ENCODE results near the gene EXOSC9.

EXOSC9 gene

GRCh38 chr4:121784401-121784800 lies 16.7 kb upstream of the EXOSC9 start:
- no peaks in the 10 kb centered on the region for H3K79me1 ChIP-seq (ENCODE audit: low read depth, low read length)
- H3K4me3 ChIP-seq (ENCODE audit: low read length in 2 of 2) = no peak overlapping the region
- no peaks in the 10 kb centered on the region for H3K9me3 ChIP-seq (replicated peaks in 1 of 2; ENCODE audit: control insufficient read depth in 2 of 2, insufficient read depth in 1 of 2, low read depth in 1 of 2, low read length in 2 of 2)
- no peak overlapping the region for H2BK12ac ChIP-seq (ENCODE audit: low read length)
- H2BK120ac ChIP-seq (ENCODE audit: low read depth, low read length) = no peak overlapping the region
- no peak overlapping the region for H2BK5ac ChIP-seq (ENCODE audit: low read length)
- H2AFZ ChIP-seq (ENCODE audit: low read length) = no peak overlapping the region
- peaks cover 0 to 3% (median 0%) of the 10 kb centered on the region in 3 experiments for H3K27me3 ChIP-seq (ENCODE audit: control insufficient read depth in 3 of 3, insufficient read depth in 3 of 3, low read depth in 1 of 3, low read length in 3 of 3)
- no peak for DNase-seq (ENCODE audit: low spot score)
- no peaks in the 10 kb centered on the region for H3K36me3 ChIP-seq (replicated peaks in 1 of 2; ENCODE audit: control insufficient read depth in 2 of 2, insufficient read depth in 2 of 2, low read length in 2 of 2)
- H3K23ac ChIP-seq (ENCODE audit: low read depth, low read length, poor library complexity) = no peak overlapping the region
- no peak overlapping the region for H3K9ac ChIP-seq (ENCODE audit: low read depth, low read length, poor library complexity)
- H3K27ac ChIP-seq (replicated peaks; ENCODE audit: low read length) = no peak overlapping the region
- no peak overlapping the region for H3K4ac ChIP-seq (ENCODE audit: low read length)
- H2BK15ac ChIP-seq (ENCODE audit: low read length) = no peak overlapping the region
- no peak overlapping the region for H4K91ac ChIP-seq (ENCODE audit: low read depth, low read length, poor library complexity)
- no peak overlapping the region for H3K4me2 ChIP-seq (ENCODE audit: insufficient read depth, low read length, poor library complexity, severe bottlenecking)
- no peak overlapping the region for H3K18ac ChIP-seq (ENCODE audit: low read length)
- no CpG with 5 or more reads among the region's 1 CpG for WGBS, 2 donors (ENCODE audit: extremely low coverage in 2 of 2, insufficient read length in 2 of 2, insufficient replicate concordance in 1 of 2)
- H2AK5ac ChIP-seq (ENCODE audit: low read depth, low read length) = no peak overlapping the region
- no peak overlapping the region for H4K8ac ChIP-seq (ENCODE audit: low read depth, low read length)
- H3K14ac ChIP-seq (ENCODE audit: low read length) = no peak overlapping the region
- peaks cover 0 to 2% of the 10 kb centered on the region in 2 donors for H3K4me1 ChIP-seq (ENCODE audit: control insufficient read depth in 2 of 2, insufficient read depth in 1 of 2, low read depth in 1 of 2, low read length in 2 of 2)

- Histone ChIP-seq H2BK5ac (ENCODE audit: low read length) (no peak overlapping the region), H2AK5ac (ENCODE audit: low read depth, low read length) (no peak overlapping the region), H3K9me3 (replicated peaks in 1 of 2; ENCODE audit: control insufficient read depth in 2 of 2, insufficient read depth in 1 of 2, low read depth in 1 of 2, low read length in 2 of 2) (no peaks in the 10 kb centered on the region), H2BK12ac (ENCODE audit: low read length) (no peak overlapping the region), H4K8ac (ENCODE audit: low read depth, low read length) (no peak overlapping the region), H3K18ac (ENCODE audit: low read length) (no peak overlapping the region), H3K23ac (ENCODE audit: low read depth, low read length, poor library complexity) (no peak overlapping the region), H3K27me3 (ENCODE audit: control insufficient read depth in 3 of 3, insufficient read depth in 3 of 3, low read depth in 1 of 3, low read length in 3 of 3) (peaks cover 0 to 3% (median 0%) of the 10 kb centered on the region in 3 experiments), H2BK120ac (ENCODE audit: low read depth, low read length) (no peak overlapping the region), H3K27ac (replicated peaks; ENCODE audit: low read length) (no peak overlapping the region), H4K91ac (ENCODE audit: low read depth, low read length, poor library complexity) (no peak overlapping the region), H3K79me1 (ENCODE audit: low read depth, low read length) (no peaks in the 10 kb centered on the region), H3K4ac (ENCODE audit: low read length) (no peak overlapping the region), H3K4me2 (ENCODE audit: insufficient read depth, low read length, poor library complexity, severe bottlenecking) (no peak overlapping the region), H3K4me3 (ENCODE audit: low read length in 2 of 2) (no peak overlapping the region), H3K36me3 (replicated peaks in 1 of 2; ENCODE audit: control insufficient read depth in 2 of 2, insufficient read depth in 2 of 2, low read length in 2 of 2) (no peaks in the 10 kb centered on the region), H3K9ac (ENCODE audit: low read depth, low read length, poor library complexity) (no peak overlapping the region), H3K14ac (ENCODE audit: low read length) (no peak overlapping the region), H3K4me1 (ENCODE audit: control insufficient read depth in 2 of 2, insufficient read depth in 1 of 2, low read depth in 1 of 2, low read length in 2 of 2) (peaks cover 0 to 2% of the 10 kb centered on the region in 2 donors), H2AFZ (ENCODE audit: low read length) (no peak overlapping the region), H2BK15ac (ENCODE audit: low read length) (no peak overlapping the region)
- DNase-seq (ENCODE audit: low spot score) = no peak
- WGBS, 2 donors (ENCODE audit: extremely low coverage in 2 of 2, insufficient read length in 2 of 2, insufficient replicate concordance in 1 of 2) = no CpG with 5 or more reads among the region's 2 CpGs
Measured at GRCh38 chr4:121784975-121785374, 16.1 kb upstream of the EXOSC9 start.

- H3K4me2 ChIP-seq (ENCODE audit: insufficient read depth, low read length, poor library complexity, severe bottlenecking) = no peak overlapping the region
- no peak overlapping the region for H4K8ac ChIP-seq (ENCODE audit: low read depth, low read length)
- H3K4me1 ChIP-seq (ENCODE audit: control insufficient read depth in 2 of 2, insufficient read depth in 1 of 2, low read depth in 1 of 2, low read length in 2 of 2) = peaks cover 0 to 2% of the 10 kb centered on the region in 2 donors
- no peaks in the 10 kb centered on the region for H3K36me3 ChIP-seq (replicated peaks in 1 of 2; ENCODE audit: control insufficient read depth in 2 of 2, insufficient read depth in 2 of 2, low read length in 2 of 2)
- H3K4ac ChIP-seq (ENCODE audit: low read length) = no peak overlapping the region
- peaks cover 0 to 3% (median 0%) of the 10 kb centered on the region in 3 experiments for H3K27me3 ChIP-seq (ENCODE audit: control insufficient read depth in 3 of 3, insufficient read depth in 3 of 3, low read depth in 1 of 3, low read length in 3 of 3)
- no peak overlapping the region for H3K18ac ChIP-seq (ENCODE audit: low read length)
- no peak overlapping the region for H3K14ac ChIP-seq (ENCODE audit: low read length)
- no CpG with 5 or more reads among the region's 4 CpGs for WGBS, 2 donors (ENCODE audit: extremely low coverage in 2 of 2, insufficient read length in 2 of 2, insufficient replicate concordance in 1 of 2)
- H2BK12ac ChIP-seq (ENCODE audit: low read length) = no peak overlapping the region
- H3K79me1 ChIP-seq (ENCODE audit: low read depth, low read length) = no peaks in the 10 kb centered on the region
- no peak for DNase-seq (ENCODE audit: low spot score)
- no peak overlapping the region for H3K23ac ChIP-seq (ENCODE audit: low read depth, low read length, poor library complexity)
- H2BK15ac ChIP-seq (ENCODE audit: low read length) = no peak overlapping the region
- H4K91ac ChIP-seq (ENCODE audit: low read depth, low read length, poor library complexity) = no peak overlapping the region
- no peaks in the 10 kb centered on the region for H3K9me3 ChIP-seq (replicated peaks in 1 of 2; ENCODE audit: control insufficient read depth in 2 of 2, insufficient read depth in 1 of 2, low read depth in 1 of 2, low read length in 2 of 2)
- H3K4me3 ChIP-seq (ENCODE audit: low read length in 2 of 2) = no peak overlapping the region
- no peak overlapping the region for H2BK5ac ChIP-seq (ENCODE audit: low read length)
- H3K9ac ChIP-seq (ENCODE audit: low read depth, low read length, poor library complexity) = no peak overlapping the region
- H2AK5ac ChIP-seq (ENCODE audit: low read depth, low read length) = no peak overlapping the region
- no peak overlapping the region for H2AFZ ChIP-seq (ENCODE audit: low read length)
- H3K27ac ChIP-seq (replicated peaks; ENCODE audit: low read length) = no peak overlapping the region
- H2BK120ac ChIP-seq (ENCODE audit: low read depth, low read length) = no peak overlapping the region
Measured at GRCh38 chr4:121785479-121785878, 15.6 kb upstream of the EXOSC9 start.

- Histone ChIP-seq H2BK5ac (ENCODE audit: low read length) (no peak overlapping the region), H4K8ac (ENCODE audit: low read depth, low read length) (no peak overlapping the region), H2AK5ac (ENCODE audit: low read depth, low read length) (no peak overlapping the region), H2BK15ac (ENCODE audit: low read length) (no peak overlapping the region), H3K4me1 (ENCODE audit: control insufficient read depth in 2 of 2, insufficient read depth in 1 of 2, low read depth in 1 of 2, low read length in 2 of 2) (peaks cover 0 to 2% of the 10 kb centered on the region in 2 donors), H3K14ac (ENCODE audit: low read length) (no peak overlapping the region), H2BK12ac (ENCODE audit: low read length) (no peak overlapping the region), H3K4ac (ENCODE audit: low read length) (no peak overlapping the region), H4K91ac (ENCODE audit: low read depth, low read length, poor library complexity) (no peak overlapping the region), H3K36me3 (replicated peaks in 1 of 2; ENCODE audit: control insufficient read depth in 2 of 2, insufficient read depth in 2 of 2, low read length in 2 of 2) (no peaks in the 10 kb centered on the region), H3K4me2 (ENCODE audit: insufficient read depth, low read length, poor library complexity, severe bottlenecking) (no peak overlapping the region), H3K9me3 (replicated peaks in 1 of 2; ENCODE audit: control insufficient read depth in 2 of 2, insufficient read depth in 1 of 2, low read depth in 1 of 2, low read length in 2 of 2) (no peaks in the 10 kb centered on the region), H3K4me3 (ENCODE audit: low read length in 2 of 2) (no peak overlapping the region), H2AFZ (ENCODE audit: low read length) (no peak overlapping the region), H2BK120ac (ENCODE audit: low read depth, low read length) (no peak overlapping the region), H3K27me3 (ENCODE audit: control insufficient read depth in 3 of 3, insufficient read depth in 3 of 3, low read depth in 1 of 3, low read length in 3 of 3) (peaks cover 0 to 3% (median 0%) of the 10 kb centered on the region in 3 experiments), H3K18ac (ENCODE audit: low read length) (no peak overlapping the region), H3K27ac (replicated peaks; ENCODE audit: low read length) (no peak overlapping the region), H3K23ac (ENCODE audit: low read depth, low read length, poor library complexity) (no peak overlapping the region), H3K79me1 (ENCODE audit: low read depth, low read length) (no peaks in the 10 kb centered on the region), H3K9ac (ENCODE audit: low read depth, low read length, poor library complexity) (no peak overlapping the region)
- WGBS, 2 donors (ENCODE audit: extremely low coverage in 2 of 2, insufficient read length in 2 of 2, insufficient replicate concordance in 1 of 2) = no CpG with 5 or more reads among the region's 2 CpGs
- no peak for DNase-seq (ENCODE audit: low spot score)
Measured at GRCh38 chr4:121786221-121786620, 14.9 kb upstream of the EXOSC9 start.
